B cell (primary cell): Measurements from ENCODE around the gene UNC93B1. TPM values are rescaled to one million over a fixed set of nuclear protein-coding genes. Genes with fewer than 3 reads are reported as not detected.

ENCODE experiments used
- ATAC-seq: fragments of 200-7000 bp; cut with Tn5 transposase; one replicate; pipeline ENCODE4 v1.10.0; 2021; ENCODE audit warnings: low read depth, mild to moderate bottlenecking, moderate number of reproducible peaks, moderate library complexity
- CTCF ChIA-PET: fragments of 350-600 bp; sonication (Branson Sonifier 250); formaldehyde crosslinking; loops from one replicate; lab custom pipeline; 2021; ENCODE audit warnings: antibody characterized with exemption, inconsistent platforms; lab: Charles Lee
- POLR2A ChIA-PET: fragments of 350-600 bp; sonication (Branson Sonifier 250); formaldehyde crosslinking; loops from one replicate; lab custom pipeline; 2021; ENCODE audit warnings: antibody characterized with exemption; lab: Charles Lee
- DNase-seq: peaks from one replicate; pipeline ENCODE4 v3.0.0; 2013
- H2AFZ ChIP-seq: 2 replicates; pipeline ENCODE4 v1.6.1; 2012; ENCODE audit warnings: mild to moderate bottlenecking, low read depth, low read length; ENCODE audit not compliant: insufficient read depth, poor library complexity, severe bottlenecking
- H3K27ac ChIP-seq, 2 donors: 1 replicate in 1 of 2; 2 replicates in 1 of 2; pipeline ENCODE4 v1.5.1; 2012 to 2013; ENCODE audit warnings: low read length in 2 of 2, mild to moderate bottlenecking in 2 of 2, moderate library complexity in 1 of 2
- H3K27me3 ChIP-seq, 4 experiments: fragments of 200-600 bp in 1 of 4; sonication (generic) in 1 of 4; replicated peaks in 1 of 4; 1 replicate in 2 of 4; 2 replicates in 2 of 4; pipeline versions ENCODE4 v1.6.1 to v1.7.0; 2013 to 2016; ENCODE audit warnings: low read length in 3 of 4, mild to moderate bottlenecking in 2 of 4, mixed read lengths in 1 of 4, moderate library complexity in 1 of 4; ENCODE audit not compliant: insufficient read depth in 4 of 4, control insufficient read depth in 3 of 4; ENCODE audit errors: control extremely low read depth in 1 of 4
- H3K36me3 ChIP-seq, 2 experiments: replicated peaks in 1 of 2; 1 replicate in 1 of 2; 2 replicates in 1 of 2; pipeline versions ENCODE4 v1.6.1 to v1.7.1; 2013; ENCODE audit warnings: low read length in 1 of 2; ENCODE audit not compliant: insufficient read depth in 2 of 2, control insufficient read depth in 1 of 2; ENCODE audit errors: control extremely low read depth in 1 of 2, extremely low read depth in 1 of 2
- H3K4me1 ChIP-seq, 2 donors: fragments of 200-600 bp in 1 of 2; sonication (generic) in 1 of 2; 1 replicate in 1 of 2; 2 replicates in 1 of 2; pipeline versions ENCODE4 v1.5.1 to v1.6.1; 2013 to 2017; ENCODE audit warnings: low read length in 2 of 2; ENCODE audit not compliant: control insufficient read depth in 2 of 2, insufficient read depth in 2 of 2
- H3K4me2 ChIP-seq: replicated peaks from 2 replicates; pipeline ENCODE3; 2012; ENCODE audit warnings: mild to moderate bottlenecking, low read depth, low read length; ENCODE audit not compliant: poor library complexity, severe bottlenecking
- H3K4me3 ChIP-seq, 5 experiments: fragments of 200-600 bp in 1 of 5; sonication (generic) in 1 of 5; 1 replicate in 3 of 5; 2 replicates in 2 of 5; pipeline versions ENCODE4 v1.5.1 to v1.7.0; 2011 to 2016; ENCODE audit warnings: low read length in 4 of 5, mild to moderate bottlenecking in 4 of 5, low read depth in 2 of 5, control low read depth in 1 of 5, moderate library complexity in 1 of 5; ENCODE audit not compliant: insufficient read depth in 1 of 5; ENCODE audit errors: control extremely low read depth in 1 of 5, extremely low read depth in 1 of 5
- H3K79me2 ChIP-seq: fragments of 200-600 bp; sonication (generic); one replicate; pipeline ENCODE4 v1.6.0; 2016; ENCODE audit warnings: low read length; ENCODE audit not compliant: control insufficient read depth, insufficient read depth
- H3K9ac ChIP-seq: fragments of 200-600 bp; sonication (generic); 2 replicates; pipeline ENCODE4 v1.6.1; 2017; ENCODE audit warnings: mild to moderate bottlenecking, low read length, moderate library complexity
- H3K9me3 ChIP-seq, 3 donors: one replicate each; pipeline versions ENCODE4 v1.6.1 to v1.7.1; 2013; ENCODE audit warnings: low read length in 2 of 3; ENCODE audit not compliant: control insufficient read depth in 2 of 3, insufficient read depth in 1 of 3; ENCODE audit errors: control extremely low read depth in 1 of 3
- H4K20me1 ChIP-seq: 2 replicates; pipeline ENCODE4 v1.6.0; 2012; ENCODE audit warnings: mild to moderate bottlenecking, low read length; ENCODE audit not compliant: insufficient read depth, control insufficient read depth, poor library complexity, severe bottlenecking
- H3K27ac Mint-ChIP-seq: one replicate; pipeline ENCODE4 v1.8.0; 2021; ENCODE audit warnings: mixed read lengths
- H3K27me3 Mint-ChIP-seq: one replicate; pipeline ENCODE4 v1.8.0; 2021; ENCODE audit warnings: mixed read lengths
- H3K4me1 Mint-ChIP-seq: one replicate; pipeline ENCODE4 v1.8.0; 2021; ENCODE audit warnings: mixed read lengths
- H3K4me3 Mint-ChIP-seq: one replicate; pipeline ENCODE4 v1.8.0; 2021; ENCODE audit warnings: mixed read lengths
- H3K9me3 Mint-ChIP-seq: one replicate; pipeline ENCODE4 v1.8.0; 2022; ENCODE audit warnings: mixed read lengths; ENCODE audit not compliant: insufficient read depth
- EZH2 ChIP-seq: IDR thresholded peaks from 2 replicates; pipeline ENCODE4 v1.6.1; 2012; ENCODE audit warnings: borderline replicate concordance, low read depth, mild to moderate bottlenecking, moderate library complexity, low read length; ENCODE audit not compliant: insufficient read depth, poor library complexity, severe bottlenecking
- WGBS: methylation state at CpG from one replicate; pipeline ENCODE4 v1.1.5; 2013; ENCODE audit warnings: missing lambda C conversion rate; ENCODE audit not compliant: insufficient coverage; 5-methylcytosine and 5-hydroxymethylcytosine counted together
- intact Hi-C: fragments of 100-400 bp; cut with micrococcal nuclease; formaldehyde crosslinking; loops from one replicate; pipeline ENCODE4 v1.10.0; 2022
- polyA plus RNA-seq: library from polyadenylated mRNA; depleted of rRNA; stranded (reverse); fragments of >200 nt; gene quantifications from 2 replicates; pipeline ENCODE4 v1.2.3, GENCODE V29; 2012
- total RNA-seq, 2 donors: library from RNA; stranded (reverse); fragments of 120-200 nt in 1 of 2; gene quantifications; 1 replicate in 1 of 2; 2 replicates in 1 of 2; pipeline versions ENCODE4 v1.2.3 to v1.2.4, GENCODE V29; 2013 to 2022
- TF ChIP-seq, protein P1 (sequence below): fragments of 200-600 bp; IDR thresholded peaks from one replicate; pipeline ENCODE4 v1.8.0; 2022; ENCODE audit warnings: antibody characterized with exemption, mild to moderate bottlenecking

Gene UNC93B1
- total and polyA plus RNA-seq, 2 donors (not counting 1 experiment from before 2014, with no cell fraction given): 114 to 308 TPM

DNA sequence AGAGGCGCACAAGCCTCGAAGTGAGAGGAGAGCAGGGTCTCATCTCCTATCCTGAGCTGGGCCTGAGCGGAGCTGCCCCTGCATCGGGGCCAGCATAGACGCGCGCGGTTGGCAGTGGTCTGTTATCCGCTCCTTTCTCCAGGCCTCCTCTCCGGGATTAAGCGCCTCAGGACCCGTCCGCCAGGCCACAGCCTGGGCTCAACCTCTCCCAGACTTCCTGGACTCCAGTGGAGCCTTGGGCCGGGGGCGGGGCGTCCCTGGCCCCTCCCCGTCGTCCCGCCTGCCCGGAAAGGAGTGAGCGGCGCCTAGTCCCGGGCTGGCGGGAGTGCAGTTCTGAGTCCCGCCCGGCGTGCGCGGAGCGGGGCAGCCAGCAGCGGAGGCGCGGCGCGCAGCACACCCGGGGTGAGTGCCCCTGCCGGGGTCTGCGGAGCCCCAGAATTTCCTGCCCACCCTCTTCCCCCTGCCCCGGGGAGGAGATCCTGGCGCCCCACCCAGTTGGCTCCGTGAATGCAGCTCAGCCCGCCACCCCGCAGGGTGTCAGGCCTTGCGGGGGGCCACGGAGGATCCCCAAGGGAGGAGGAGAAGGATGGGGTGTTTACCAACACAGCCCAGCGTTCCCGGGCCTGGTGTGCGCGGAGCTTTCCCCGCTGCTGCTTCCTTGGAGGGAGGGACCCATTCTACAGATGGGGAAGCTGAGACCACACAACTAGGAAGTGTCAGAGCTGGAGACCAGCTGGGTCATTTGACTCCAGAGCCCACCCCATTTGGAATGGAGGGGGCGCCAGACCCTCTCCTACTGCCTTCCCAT, 35.0 kb upstream of the UNC93B1 start, which contains the start of gene TCIRG1:
Gene TCIRG1, plus strand, starts transcription at position 308 of the 808 bp plus-strand sequence. CDS start 2,247 bp downstream, outside the sequence.
- Histone ChIP-seq H3K79me2 (peaks cover 33% of the 10 kb centered on the region), H3K4me3 (peak within 1 kb of the TSS; percentile 61 to 86 (median 71)), H3K4me1 (peaks cover 24 to 51% of the 10 kb centered on the region in 2 donors), H3K27me3 (no peaks in the 10 kb centered on the region), H3K9me3 (no peaks in the 10 kb centered on the region), H3K36me3 (peaks cover 0 to 22% of the 10 kb centered on the region in 2 experiments), H3K9ac (peak within 1 kb of the TSS; percentile 77), H2AFZ (peak within 1 kb of the TSS; percentile 81), H4K20me1 (peaks cover 27% of the 10 kb centered on the region), H3K4me2 (peak within 1 kb of the TSS; percentile 99), H3K27ac (peak within 1 kb of the TSS; percentile 83 to 85)
- TF ChIP-seq EZH2: no peak
- TF ChIP-seq, protein P1, sequence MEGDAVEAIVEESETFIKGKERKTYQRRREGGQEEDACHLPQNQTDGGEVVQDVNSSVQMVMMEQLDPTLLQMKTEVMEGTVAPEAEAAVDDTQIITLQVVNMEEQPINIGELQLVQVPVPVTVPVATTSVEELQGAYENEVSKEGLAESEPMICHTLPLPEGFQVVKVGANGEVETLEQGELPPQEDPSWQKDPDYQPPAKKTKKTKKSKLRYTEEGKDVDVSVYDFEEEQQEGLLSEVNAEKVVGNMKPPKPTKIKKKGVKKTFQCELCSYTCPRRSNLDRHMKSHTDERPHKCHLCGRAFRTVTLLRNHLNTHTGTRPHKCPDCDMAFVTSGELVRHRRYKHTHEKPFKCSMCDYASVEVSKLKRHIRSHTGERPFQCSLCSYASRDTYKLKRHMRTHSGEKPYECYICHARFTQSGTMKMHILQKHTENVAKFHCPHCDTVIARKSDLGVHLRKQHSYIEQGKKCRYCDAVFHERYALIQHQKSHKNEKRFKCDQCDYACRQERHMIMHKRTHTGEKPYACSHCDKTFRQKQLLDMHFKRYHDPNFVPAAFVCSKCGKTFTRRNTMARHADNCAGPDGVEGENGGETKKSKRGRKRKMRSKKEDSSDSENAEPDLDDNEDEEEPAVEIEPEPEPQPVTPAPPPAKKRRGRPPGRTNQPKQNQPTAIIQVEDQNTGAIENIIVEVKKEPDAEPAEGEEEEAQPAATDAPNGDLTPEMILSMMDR: no peak
- H3K4me3 Mint-ChIP-seq: peak within 1 kb of the TSS; percentile 89
- WGBS: 8% methylated on average over 43 of the region's 51 CpGs
- no peaks in the 10 kb centered on the region for H3K9me3 Mint-ChIP-seq
- intact Hi-C loops: loop anchor here (10.0 kb wide), 2 partner anchors 176 to 426 kb away; partner anchors contain the start of genes KMT5B and PPP6R3
- ChIA-PET POLR2A (interaction anchor here (0.5 to 2.6 kb wide), 6 partner anchors 8 to 234 kb away, joined by 3 to 15 read pairs (median 4); partner anchors contain the start of genes ALDH3B1 and NDUFS8), CTCF (interaction anchor here (0.9 to 1.4 kb wide), 3 partner anchors 9 to 171 kb away, joined by 3 to 4 read pairs (median 3); partner anchors contain the start of gene NDUFS8)
- H3K4me1 Mint-ChIP-seq: peaks cover 30% of the 10 kb centered on the region
- H3K27ac Mint-ChIP-seq: peak within 1 kb of the TSS; percentile 96
- ATAC-seq (peak; percentile 45), DNase-seq (peak; percentile 62)
- no peaks in the 10 kb centered on the region for H3K27me3 Mint-ChIP-seq
